ENCODE measurements around the gene CYBC1.
"Not testable (repeated sequence)": the region's sequence is repeated elsewhere in the genome, so short reads cannot be mapped to it uniquely, and the experiment has no call there.

Gene CYBC1

GRCh38 chr17:82458179-82458884, 7.8 kb upstream of the CYBC1 start, which contains the start of gene NARF:
NARF (plus strand) TSS chr17:82458741; CDS start chr17:82458804, 63 bp downstream.
- Histone ChIP-seq H2AFZ (ENCODE audit: low read length) (peak within 1 kb of the TSS; percentile 46; the same call in 1 of the 2 replicates), H3K4me2 (ENCODE audit: low read depth, low read length) (peak within 1 kb of the TSS; percentile 97), H3K4me1 (ENCODE audit: low read length) (peaks cover 19% of the 10 kb centered on the region), H3K9ac (ENCODE audit: low read length) (peak within 1 kb of the TSS; percentile 99), H3K4me3 (ENCODE audit: low read length) (peak within 1 kb of the TSS; percentile 90), H3K9me2 (replicated peaks; ENCODE audit: insufficient read depth, low read length) (no peaks in the 10 kb centered on the region), H3K79me2 (ENCODE audit: low read length) (peaks cover 34% of the 10 kb centered on the region), H3K36me3 (replicated peaks; ENCODE audit: insufficient read depth, low read length) (no peaks in the 10 kb centered on the region), H3K9me3 (replicated peaks; ENCODE audit: insufficient read depth, low read length) (no peaks in the 10 kb centered on the region), H3K27ac (ENCODE audit: low read length) (peak within 1 kb of the TSS; percentile 100), H3F3A (ENCODE audit: insufficient read depth, low read length) (peaks cover 23% of the 10 kb centered on the region), H4K20me1 (ENCODE audit: insufficient read depth, low read length) (no peaks in the 10 kb centered on the region), H3K27me3 (replicated peaks; ENCODE audit: insufficient read depth, low read length) (no peaks in the 10 kb centered on the region)
- DNase-seq = peak; percentile 98
- TF ChIP-seq, protein P1, sequence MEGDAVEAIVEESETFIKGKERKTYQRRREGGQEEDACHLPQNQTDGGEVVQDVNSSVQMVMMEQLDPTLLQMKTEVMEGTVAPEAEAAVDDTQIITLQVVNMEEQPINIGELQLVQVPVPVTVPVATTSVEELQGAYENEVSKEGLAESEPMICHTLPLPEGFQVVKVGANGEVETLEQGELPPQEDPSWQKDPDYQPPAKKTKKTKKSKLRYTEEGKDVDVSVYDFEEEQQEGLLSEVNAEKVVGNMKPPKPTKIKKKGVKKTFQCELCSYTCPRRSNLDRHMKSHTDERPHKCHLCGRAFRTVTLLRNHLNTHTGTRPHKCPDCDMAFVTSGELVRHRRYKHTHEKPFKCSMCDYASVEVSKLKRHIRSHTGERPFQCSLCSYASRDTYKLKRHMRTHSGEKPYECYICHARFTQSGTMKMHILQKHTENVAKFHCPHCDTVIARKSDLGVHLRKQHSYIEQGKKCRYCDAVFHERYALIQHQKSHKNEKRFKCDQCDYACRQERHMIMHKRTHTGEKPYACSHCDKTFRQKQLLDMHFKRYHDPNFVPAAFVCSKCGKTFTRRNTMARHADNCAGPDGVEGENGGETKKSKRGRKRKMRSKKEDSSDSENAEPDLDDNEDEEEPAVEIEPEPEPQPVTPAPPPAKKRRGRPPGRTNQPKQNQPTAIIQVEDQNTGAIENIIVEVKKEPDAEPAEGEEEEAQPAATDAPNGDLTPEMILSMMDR (IDR thresholded peaks at IDR 0.05; ENCODE audit: low read length) = no peak
- TF ChIP-seq EZH2phosphoT487 (IDR thresholded peaks at IDR 0.05; ENCODE audit: low read length) = no peak
- no peak for TF ChIP-seq EZH2 (optimal IDR thresholded peaks at IDR 0.05; ENCODE audit: low read depth, low read length)

- peaks cover 29% of the 10 kb centered on the region for H3K79me2 ChIP-seq (ENCODE audit: low read length)
- DNase-seq = no peak
- no peaks in the 10 kb centered on the region for H4K20me1 ChIP-seq (ENCODE audit: insufficient read depth, low read length)
- peak overlapping the region; percentile 90 for H3K4me3 ChIP-seq (ENCODE audit: low read length)
- peaks cover 23% of the 10 kb centered on the region for H3F3A ChIP-seq (ENCODE audit: insufficient read depth, low read length)
- peak overlapping the region; percentile 40; the same call in 1 of the 2 replicates for H2AFZ ChIP-seq (ENCODE audit: low read length)
- peak overlapping the region; percentile 97 for H3K4me2 ChIP-seq (ENCODE audit: low read depth, low read length)
- no peaks in the 10 kb centered on the region for H3K36me3 ChIP-seq (replicated peaks; ENCODE audit: insufficient read depth, low read length)
- H3K9ac ChIP-seq (ENCODE audit: low read length) = peak overlapping the region; percentile 99
- H3K27me3 ChIP-seq (replicated peaks; ENCODE audit: insufficient read depth, low read length) = no peaks in the 10 kb centered on the region
- TF ChIP-seq EZH2 (optimal IDR thresholded peaks at IDR 0.05; ENCODE audit: low read depth, low read length) (no peak), EZH2phosphoT487 (IDR thresholded peaks at IDR 0.05; ENCODE audit: low read length) (no peak)
- TF ChIP-seq, protein P1 (IDR thresholded peaks at IDR 0.05; ENCODE audit: low read length) = no peak
- H3K4me1 ChIP-seq (ENCODE audit: low read length) = peaks cover 19% of the 10 kb centered on the region
- H3K27ac ChIP-seq (ENCODE audit: low read length) = peak overlapping the region; percentile 100
- no peaks in the 10 kb centered on the region for H3K9me3 ChIP-seq (replicated peaks; ENCODE audit: insufficient read depth, low read length)
- H3K9me2 ChIP-seq (replicated peaks; ENCODE audit: insufficient read depth, low read length) = no peaks in the 10 kb centered on the region
Measured at GRCh38 chr17:82457929-82458178, 7.3 kb upstream of the CYBC1 start.

DNA sequence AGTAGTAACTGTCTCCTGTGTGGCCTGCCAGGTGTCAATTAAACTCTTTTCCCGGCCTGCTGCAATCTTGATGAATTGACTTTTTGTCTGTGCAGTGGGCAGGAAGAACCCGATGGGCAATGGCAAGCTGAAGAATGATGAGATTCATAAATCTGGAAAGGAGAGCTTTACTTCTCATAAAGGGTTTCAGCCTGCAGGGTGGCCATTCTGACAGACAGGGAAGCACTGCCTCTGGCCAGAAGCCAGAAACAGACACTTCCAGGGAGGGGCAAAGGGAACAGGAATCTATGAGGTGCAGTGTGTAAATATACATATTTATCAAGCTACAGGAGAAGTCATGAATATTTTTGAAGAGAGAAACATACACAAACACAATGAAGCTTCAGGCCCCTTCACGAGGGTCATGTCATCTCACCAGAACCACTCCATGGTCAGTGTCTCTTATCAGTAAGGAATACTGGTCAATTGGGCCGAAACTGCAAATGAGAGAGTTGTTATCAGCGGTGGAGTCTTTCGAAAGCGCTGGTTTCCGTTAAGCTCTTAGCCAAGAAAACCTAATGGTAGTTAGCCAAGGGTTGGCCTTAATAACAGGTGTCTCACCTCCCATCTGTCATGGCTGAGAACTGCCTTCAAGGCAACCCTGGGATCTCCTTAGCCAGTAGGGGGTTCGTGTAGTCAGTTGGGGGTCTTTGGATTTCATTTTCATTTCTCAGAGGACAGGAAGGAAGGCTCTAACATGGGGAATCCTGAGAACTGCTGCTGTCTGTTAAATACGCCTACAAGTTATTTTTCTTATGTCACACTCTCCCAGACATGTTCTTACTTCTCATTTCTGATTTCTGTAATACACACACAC, 6.7 kb upstream of the CYBC1 start:
- Histone ChIP-seq H3K9ac (ENCODE audit: low read length) (peak overlapping the region; percentile 99), H3K4me1 (ENCODE audit: low read length) (peaks cover 19% of the 10 kb centered on the region), H3F3A (ENCODE audit: insufficient read depth, low read length) (peaks cover 23% of the 10 kb centered on the region), H3K79me2 (ENCODE audit: low read length) (peaks cover 23% of the 10 kb centered on the region), H2AFZ (ENCODE audit: low read length) (peak overlapping the region; percentile 40; the same call in 1 of the 2 replicates), H3K27ac (ENCODE audit: low read length) (peak overlapping the region; percentile 100), H3K9me2 (replicated peaks; ENCODE audit: insufficient read depth, low read length) (no peaks in the 10 kb centered on the region), H4K20me1 (ENCODE audit: insufficient read depth, low read length) (no peaks in the 10 kb centered on the region), H3K9me3 (replicated peaks; ENCODE audit: insufficient read depth, low read length) (no peaks in the 10 kb centered on the region), H3K4me3 (ENCODE audit: low read length) (peak overlapping the region; percentile 90), H3K4me2 (ENCODE audit: low read depth, low read length) (peak overlapping the region; percentile 97), H3K36me3 (replicated peaks; ENCODE audit: insufficient read depth, low read length) (no peaks in the 10 kb centered on the region), H3K27me3 (replicated peaks; ENCODE audit: insufficient read depth, low read length) (no peaks in the 10 kb centered on the region)
- DNase-seq = peak; percentile 61
- TF ChIP-seq, protein P1 (IDR thresholded peaks at IDR 0.05; ENCODE audit: low read length) = no peak
- TF ChIP-seq EZH2 (optimal IDR thresholded peaks at IDR 0.05; ENCODE audit: low read depth, low read length) (no peak), EZH2phosphoT487 (IDR thresholded peaks at IDR 0.05; ENCODE audit: low read length) (no peak)

GRCh38 chr17:82453706-82454105, 3.2 kb upstream of the CYBC1 start:
- not testable (repeated sequence) for H4K20me1 ChIP-seq (ENCODE audit: insufficient read depth, low read length); H3K4me3 ChIP-seq (ENCODE audit: low read length); H3K9ac ChIP-seq (ENCODE audit: low read length); H3K27ac ChIP-seq (ENCODE audit: low read length); H3K4me2 ChIP-seq (ENCODE audit: low read depth, low read length); DNase-seq; H3K9me2 ChIP-seq (replicated peaks; ENCODE audit: insufficient read depth, low read length); H3K9me3 ChIP-seq (replicated peaks; ENCODE audit: insufficient read depth, low read length); H3K36me3 ChIP-seq (replicated peaks; ENCODE audit: insufficient read depth, low read length); H3K27me3 ChIP-seq (replicated peaks; ENCODE audit: insufficient read depth, low read length); H2AFZ ChIP-seq (ENCODE audit: low read length)
- Histone ChIP-seq H3K79me2 (ENCODE audit: low read length) (peaks cover 16% of the 10 kb centered on the region), H3F3A (ENCODE audit: insufficient read depth, low read length) (peaks cover 39% of the 10 kb centered on the region), H3K4me1 (ENCODE audit: low read length) (peaks cover 22% of the 10 kb centered on the region)

- not testable (repeated sequence) for H2AFZ ChIP-seq (ENCODE audit: low read length); H3K9me2 ChIP-seq (replicated peaks; ENCODE audit: insufficient read depth, low read length); H3K9me3 ChIP-seq (replicated peaks; ENCODE audit: insufficient read depth, low read length); H4K20me1 ChIP-seq (ENCODE audit: insufficient read depth, low read length); H3K27me3 ChIP-seq (replicated peaks; ENCODE audit: insufficient read depth, low read length); H3K36me3 ChIP-seq (replicated peaks; ENCODE audit: insufficient read depth, low read length); H3K9ac ChIP-seq (ENCODE audit: low read length); H3K4me2 ChIP-seq (ENCODE audit: low read depth, low read length); DNase-seq; H3K27ac ChIP-seq (ENCODE audit: low read length); H3K4me3 ChIP-seq (ENCODE audit: low read length)
- Histone ChIP-seq H3K79me2 (ENCODE audit: low read length) (peaks cover 18% of the 10 kb centered on the region), H3K4me1 (ENCODE audit: low read length) (peaks cover 22% of the 10 kb centered on the region), H3F3A (ENCODE audit: insufficient read depth, low read length) (peaks cover 34% of the 10 kb centered on the region)
Measured at GRCh38 chr17:82453151-82453550, 2.6 kb upstream of the CYBC1 start.

Measured in MM.1S (cell line).